Panc1 (cell line): ENCODE measurements around the gene SRSF4. TPM values are rescaled to one million over a fixed set of nuclear protein-coding genes. Genes with fewer than 3 reads are reported as not detected.

Experiments
- ATAC-seq: fragments of 200-7000 bp; cut with Tn5 transposase; 2 replicates; pipeline ENCODE4 v1.9.1; 2020; ENCODE audit warnings: mild to moderate bottlenecking, moderate library complexity
- BruUV-seq: library from RNA; stranded (reverse); fragments of 400-500 nt; replicated peaks from 2 replicates; lab custom pipeline; 2021; lab: Mats Ljungman, UMichigan
- CTCF ChIA-PET: fragments of 300-600 bp; sonication (Branson Sonifier 250); formaldehyde crosslinking; loops from one replicate; lab custom pipeline; 2022; ENCODE audit warnings: antibody characterized with exemption; lab: Charles Lee
- POLR2A ChIA-PET: fragments of 300-600 bp; sonication (Branson Sonifier 250); formaldehyde crosslinking; loops from one replicate; lab custom pipeline; 2022; ENCODE audit warnings: antibody characterized with exemption; lab: Charles Lee
- DNase-seq: peaks from one replicate; pipeline ENCODE4 v3.0.0-alpha.2; 2010; ENCODE audit warnings: low read depth, low spot score
- H3K27ac ChIP-seq: 2 replicates; pipeline ENCODE4 v1.5.1; 2011; ENCODE audit warnings: mild to moderate bottlenecking, low read length, inconsistent platforms
- H3K27me3 ChIP-seq: fragments of 200-500 bp; sonication (Bioruptor generic); 2 replicates; pipeline ENCODE4 v1.6.0; 2014; ENCODE audit warnings: low read length, inconsistent platforms; ENCODE audit not compliant: control insufficient read depth, insufficient read depth
- H3K36me3 ChIP-seq: fragments of 200-500 bp; sonication (Bioruptor generic); 2 replicates; pipeline ENCODE4 v1.5.1; 2014; ENCODE audit warnings: inconsistent platforms, mild to moderate bottlenecking, low read length, moderate library complexity; ENCODE audit not compliant: control insufficient read depth, insufficient read depth
- H3K4me1 ChIP-seq: 2 replicates; pipeline ENCODE4 v1.5.1; 2011; ENCODE audit warnings: inconsistent platforms, mild to moderate bottlenecking, low read length, moderate library complexity; ENCODE audit not compliant: control insufficient read depth, insufficient read depth
- H3K4me3 ChIP-seq, 2 experiments: 2 replicates each; pipeline ENCODE4 v1.5.1; 2011 to 2012; ENCODE audit warnings: low read depth in 2 of 2, low read length in 2 of 2, mild to moderate bottlenecking in 2 of 2, inconsistent platforms in 1 of 2, moderate library complexity in 1 of 2
- H3K9me3 ChIP-seq: fragments of 200-500 bp; sonication (Bioruptor generic); 2 replicates; pipeline ENCODE4 v1.5.1; 2014; ENCODE audit warnings: low read depth, mild to moderate bottlenecking, inconsistent platforms, low read length, moderate library complexity; ENCODE audit not compliant: control insufficient read depth, insufficient read depth
- CTCF ChIP-seq: fragments of 450-650 bp; IDR thresholded peaks from 2 replicates; pipeline ENCODE4 v1.5.1; 2017; ENCODE audit warnings: mild to moderate bottlenecking
- POLR2AphosphoS5 ChIP-seq: IDR thresholded peaks from 2 replicates; pipeline ENCODE4 v1.6.1; 2012; ENCODE audit warnings: mild to moderate bottlenecking, low read depth, low read length, moderate library complexity
- REST ChIP-seq, 2 experiments: IDR thresholded peaks; 2 replicates each; pipeline ENCODE4 v1.6.1; 2011 to 2012; ENCODE audit warnings: low read depth in 2 of 2, control low read depth in 1 of 2, low read length in 1 of 2, mild to moderate bottlenecking in 1 of 2, moderate library complexity in 1 of 2; ENCODE audit not compliant: insufficient read depth in 1 of 2
- SIN3A ChIP-seq: IDR thresholded peaks from 2 replicates; pipeline ENCODE4 v1.6.1; 2012; ENCODE audit warnings: low read depth, mild to moderate bottlenecking, low read length, moderate library complexity, borderline replicate concordance; ENCODE audit not compliant: insufficient read depth
- TCF7L2 ChIP-seq: IDR thresholded peaks from 2 replicates; pipeline ENCODE4 v1.6.1; 2011; ENCODE audit warnings: mild to moderate bottlenecking, low read depth, low read length, inconsistent platforms
- in situ Hi-C: cut with HindIII; loops from 2 replicates; pipeline ENCODE4 v1.10.0; 2016; ENCODE audit warnings: low sequenced_read_pairs, low pct_unique_long_range_greater_than_20kb
- intact Hi-C: fragments of 100-400 bp; cut with micrococcal nuclease; formaldehyde crosslinking; loops from one replicate; pipeline ENCODE4 v1.10.0; 2022; ENCODE audit not compliant: unreplicated experiment
- total RNA-seq: library from RNA; stranded (reverse); gene quantifications from one replicate; pipeline ENCODE4 v1.2.1, GENCODE V29; 2021; ENCODE audit not compliant: unreplicated experiment

SRSF4 gene
- total RNA-seq, 1 experiment from 2014 or later, result 77.5 TPM

GRCh38 chr1:29217633-29218032, 35.9 kb upstream of the SRSF4 start:
- no peaks in the 10 kb centered on the region for H3K9me3 ChIP-seq
- ChIA-PET CTCF (no interaction called here), POLR2A (no interaction called here)
- no TSS peak for BruUV-seq
- DNase-seq (no peak), ATAC-seq (no peak)
- intact Hi-C loops (no loop called here), in situ Hi-C loops (no loop called here)
- no peaks in the 10 kb centered on the region for H3K27me3 ChIP-seq
- H3K36me3 ChIP-seq, result no peaks in the 10 kb centered on the region
- H3K27ac ChIP-seq, result no peak overlapping the region
- H3K4me3 ChIP-seq, result no peak overlapping the region
- TF ChIP-seq TCF7L2 (no peak), POLR2AphosphoS5 (no peak), CTCF (no peak), REST (IDR thresholded peaks at IDR 0.05; ENCODE audit: insufficient read depth in 1 of 2, low read depth in 2 of 2, low read length in 1 of 2) (no peak), SIN3A (no peak)
- no peaks in the 10 kb centered on the region for H3K4me1 ChIP-seq

GRCh38 chr1:29213055-29213454, 31.4 kb upstream of the SRSF4 start:
- no peak for TF ChIP-seq SIN3A
- TF ChIP-seq POLR2AphosphoS5, result no peak
- no peak for TF ChIP-seq CTCF
- no peak for TF ChIP-seq REST (IDR thresholded peaks at IDR 0.05; ENCODE audit: insufficient read depth in 1 of 2, low read depth in 2 of 2, low read length in 1 of 2)
- TF ChIP-seq TCF7L2, result no peak
- no TSS peak for BruUV-seq

More at GRCh38 chr1:29213055-29213454, 31.4 kb upstream of the SRSF4 start:
- in situ Hi-C loops, result no loop called here
- ChIA-PET POLR2A (no interaction called here), CTCF (no interaction called here)
- Histone ChIP-seq H3K4me3 (no peak overlapping the region), H3K27me3 (no peaks in the 10 kb centered on the region), H3K9me3 (no peaks in the 10 kb centered on the region), H3K4me1 (no peaks in the 10 kb centered on the region), H3K27ac (no peak overlapping the region), H3K36me3 (no peaks in the 10 kb centered on the region)
- no peak for DNase-seq
- intact Hi-C loops, result no loop called here
- ATAC-seq, result no peak
